Sigmoid colon (tissue), 7 donors: ENCODE data around the gene BRD9. TPM values are rescaled to one million over a fixed set of nuclear protein-coding genes. Genes with fewer than 3 reads are reported as not detected.
"Not testable (repeated sequence)": the region's sequence is repeated elsewhere in the genome, so short reads cannot be mapped to it uniquely, and the experiment has no call there.

Experiments used
- DNase-seq: peaks from one replicate; pipeline ENCODE4 v3.0.0-alpha.2; 2019
- H3K27ac ChIP-seq, 4 donors: fragments of 200-600 bp; sonication (generic); one replicate each; pipeline ENCODE4 v1.5.1; 2016 to 2019; ENCODE audit warnings: mild to moderate bottlenecking in 1 of 4
- H3K27me3 ChIP-seq, 3 donors: fragments of 200-600 bp; sonication (generic); one replicate each; pipeline ENCODE4 v1.5.1; 2019; ENCODE audit warnings: mild to moderate bottlenecking in 1 of 3
- H3K36me3 ChIP-seq, 4 donors: fragments of 200-600 bp; sonication (generic); one replicate each; pipeline ENCODE4 v1.5.1; 2016 to 2019
- H3K4me1 ChIP-seq, 4 donors: fragments of 200-600 bp; sonication (generic); one replicate each; pipeline ENCODE4 v1.5.1; 2017 to 2019
- H3K4me3 ChIP-seq, 4 donors: fragments of 200-600 bp; sonication (generic); one replicate each; pipeline ENCODE4 v1.5.1; 2017 to 2019; ENCODE audit warnings: mild to moderate bottlenecking in 2 of 4, moderate library complexity in 1 of 4
- H3K9me3 ChIP-seq, 4 donors: fragments of 200-600 bp in 3 of 4; sonication (generic) in 3 of 4; one replicate each; pipeline versions ENCODE4 v1.5.1 to v1.6.1; 2013 to 2019
- CTCF ChIP-seq, 4 experiments: fragments of 450-650 bp in 3 of 4; fragments of 200-600 bp in 1 of 4; IDR thresholded peaks; one replicate each; pipeline ENCODE4 v1.5.1; 2016 to 2019; ENCODE audit warnings: antibody characterized with exemption in 4 of 4, mild to moderate bottlenecking in 3 of 4, moderate library complexity in 2 of 4
- EP300 ChIP-seq, 4 donors: sonication (generic); formaldehyde crosslinking; IDR thresholded peaks; one replicate each; pipeline ENCODE4 v1.6.1; 2017; ENCODE audit warnings: antibody characterized with exemption in 4 of 4
- POLR2A ChIP-seq, 2 donors: fragments of 450-650 bp; IDR thresholded peaks; one replicate each; pipeline ENCODE4 v1.6.1; 2016; ENCODE audit warnings: antibody characterized with exemption in 2 of 2, mild to moderate bottlenecking in 2 of 2, moderate library complexity in 2 of 2
- POLR2AphosphoS5 ChIP-seq, 4 donors: sonication (generic); formaldehyde crosslinking; IDR thresholded peaks; one replicate each; pipeline ENCODE4 v1.6.1; 2017; ENCODE audit warnings: antibody characterized with exemption in 4 of 4
- WGBS, 2 donors: extraction: QIAGEN DNeasy Blood & Tissue Kit; methylation state at CpG; one replicate each; pipeline ENCODE4 v1.1.7; 2013; 5-methylcytosine and 5-hydroxymethylcytosine counted together
- intact Hi-C: fragments of 100-400 bp; cut with DNase I; formaldehyde crosslinking; loops from one replicate; pipeline ENCODE4 v1.15.1; 2023
- polyA plus RNA-seq, 3 donors: library from polyadenylated mRNA; stranded (reverse); fragments of 200-250 nt; gene quantifications; one replicate each; pipeline ENCODE4 v1.2.3, GENCODE V29; 2013
- total RNA-seq, 4 donors: library from RNA; depleted of rRNA; stranded (reverse); fragments of >200 nt; gene quantifications; one replicate each; pipeline ENCODE4 v1.1.0, GENCODE V29; 2016
- donor health status: healthy with polysubstance abuse.
- donor health status: Bipolar disorder and iron deficiency.
- donor health status: healthy.

The BRD9 gene
- total and polyA plus RNA-seq, 7 donors = 12.9 to 38.8 (median 22.4) TPM

- H3K27ac ChIP-seq = no peak overlapping the region
- H3K9me3 ChIP-seq = no peaks in the 10 kb centered on the region
- intact Hi-C loops = no loop called here
- TF ChIP-seq POLR2AphosphoS5 (IDR thresholded peaks at IDR 0.05) = no peak
- no peak overlapping the region for H3K4me3 ChIP-seq
- peaks cover 0 to 10% (median 6%) of the 10 kb centered on the region in 4 donors for H3K4me1 ChIP-seq
- peaks cover 4 to 52% (median 34%) of the 10 kb centered on the region in 3 donors for H3K27me3 ChIP-seq
- WGBS, 2 donors = 70 to 84% methylated on average over 16 of the region's 16 CpGs
- no peaks in the 10 kb centered on the region for H3K36me3 ChIP-seq
- DNase-seq = peak; percentile 40
Observed at GRCh38 chr5:851553-851952, 41.0 kb downstream of the BRD9 start.

GRCh38 chr5:851076-851475 is 41.5 kb downstream of the BRD9 start:
- Histone ChIP-seq H3K27ac (no peak overlapping the region), H3K4me1 (peaks cover 0 to 10% (median 6%) of the 10 kb centered on the region in 4 donors), H3K4me3 (no peak overlapping the region), H3K27me3 (peaks cover 4 to 52% (median 34%) of the 10 kb centered on the region in 3 donors), H3K9me3 (no peaks in the 10 kb centered on the region), H3K36me3 (no peaks in the 10 kb centered on the region)
- peak; percentile 44 for DNase-seq
- TF ChIP-seq CTCF (IDR thresholded peaks at IDR 0.05) = no peak
- TF ChIP-seq POLR2AphosphoS5 (IDR thresholded peaks at IDR 0.05) = no peak
- no peak for TF ChIP-seq EP300 (IDR thresholded peaks at IDR 0.05)
- no peak for TF ChIP-seq POLR2A (IDR thresholded peaks at IDR 0.05)
- intact Hi-C loops = no loop called here
- 40 to 53% methylated on average over 19 of the region's 19 CpGs for WGBS, 2 donors

GRCh38 chr5:850511-851006 is 42.0 kb downstream of the BRD9 start, which contains the start of gene ZDHHC11:
Gene ZDHHC11 (minus strand): TSS chr5:850986. CDS start chr5:850602, 384 bp downstream.
- TF ChIP-seq POLR2AphosphoS5 (IDR thresholded peaks at IDR 0.05) = no peak
- TF ChIP-seq POLR2A (IDR thresholded peaks at IDR 0.05) = no peak
- no peak for TF ChIP-seq EP300 (IDR thresholded peaks at IDR 0.05)
- no peak for TF ChIP-seq CTCF (IDR thresholded peaks at IDR 0.05)
- peak; percentile 67 for DNase-seq
- H3K27ac ChIP-seq = no peak within 1 kb of the TSS
- H3K27me3 ChIP-seq = peaks cover 4 to 52% (median 34%) of the 10 kb centered on the region in 3 donors
- 30 to 62% methylated on average over 27 of the region's 27 CpGs for WGBS, 2 donors
- H3K4me1 ChIP-seq = peaks cover 0 to 10% (median 6%) of the 10 kb centered on the region in 4 donors
- intact Hi-C loops = no loop called here
- H3K36me3 ChIP-seq = no peaks in the 10 kb centered on the region
- H3K9me3 ChIP-seq = no peaks in the 10 kb centered on the region
- H3K4me3 ChIP-seq = peak within 1 kb of the TSS in 3 of 4 donors; percentile 5 to 28 (median 10)

GRCh38 chr5:849651-850301 is 42.8 kb downstream of the BRD9 start:
- intact Hi-C loops = no loop called here
- WGBS, 2 donors = 34 to 70% methylated on average over 20 of the region's 20 CpGs
- DNase-seq = peak; percentile 51
- Histone ChIP-seq H3K4me3 (peak overlapping the region in 2 of 4 donors; percentile 10 to 28), H3K36me3 (no peaks in the 10 kb centered on the region), H3K27ac (no peak overlapping the region), H3K9me3 (no peaks in the 10 kb centered on the region), H3K4me1 (peaks cover 0 to 10% (median 6%) of the 10 kb centered on the region in 4 donors), H3K27me3 (peaks cover 4 to 52% (median 34%) of the 10 kb centered on the region in 3 donors)
- TF ChIP-seq CTCF (IDR thresholded peaks at IDR 0.05) (no peak), POLR2AphosphoS5 (IDR thresholded peaks at IDR 0.05) (no peak), EP300 (IDR thresholded peaks at IDR 0.05) (no peak), POLR2A (IDR thresholded peaks at IDR 0.05) (no peak)

- TF ChIP-seq POLR2AphosphoS5 (IDR thresholded peaks at IDR 0.05) (no peak), CTCF (IDR thresholded peaks at IDR 0.05) (no peak), POLR2A (IDR thresholded peaks at IDR 0.05) (no peak), EP300 (IDR thresholded peaks at IDR 0.05) (no peak)
- intact Hi-C loops = no loop called here
- 82 to 90% methylated on average over 14 of the region's 14 CpGs for WGBS, 2 donors
- Histone ChIP-seq H3K27me3 (peaks cover 4 to 44% (median 32%) of the 10 kb centered on the region in 3 donors), H3K27ac (no peak overlapping the region), H3K9me3 (no peaks in the 10 kb centered on the region), H3K36me3 (no peaks in the 10 kb centered on the region), H3K4me1 (peaks cover 0 to 10% (median 6%) of the 10 kb centered on the region in 4 donors), H3K4me3 (no peak overlapping the region)
- DNase-seq = peak; percentile 52
Observed at GRCh38 chr5:848671-849111, 43.9 kb downstream of the BRD9 start.

GRCh38 chr5:847736-848135 is 44.9 kb downstream of the BRD9 start:
- H3K36me3 ChIP-seq, H3K9me3 ChIP-seq, H3K27ac ChIP-seq, H3K4me3 ChIP-seq, intact Hi-C loops: not testable (repeated sequence)
- H3K4me1 ChIP-seq = peaks cover 0 to 10% (median 6%) of the 10 kb centered on the region in 4 donors
- H3K27me3 ChIP-seq = peaks cover 4 to 35% (median 23%) of the 10 kb centered on the region in 3 donors
- peak; percentile 53 for DNase-seq
- 95% methylated on average over 6 of the region's 7 CpGs for WGBS, 2 donors

- H3K9me3 ChIP-seq, intact Hi-C loops, H3K36me3 ChIP-seq, H3K4me3 ChIP-seq, H3K27ac ChIP-seq: not testable (repeated sequence)
- Histone ChIP-seq H3K4me1 (peaks cover 0 to 10% (median 6%) of the 10 kb centered on the region in 4 donors), H3K27me3 (peaks cover 4 to 30% (median 19%) of the 10 kb centered on the region in 3 donors)
- DNase-seq = peak; percentile 55
- 93 to 94% methylated on average over 9 to 10 of the region's 18 CpGs for WGBS, 2 donors
Observed at GRCh38 chr5:847212-847611, 45.4 kb downstream of the BRD9 start.
